ENCODE measurements around the gene PARD3. TPM values are rescaled to one million over a fixed set of nuclear protein-coding genes. Genes with fewer than 3 reads are reported as not detected.

Gene PARD3
- total and polyA plus RNA-seq, 8 donors = 25.6 to 54.5 (median 47.8) TPM

- DNase-seq = no peak
- no peak for TF ChIP-seq CTCF (IDR thresholded peaks at IDR 0.05)
- Histone ChIP-seq H3K9me3 (no peaks in the 10 kb centered on the region), H3K4me1 (no peaks in the 10 kb centered on the region), H3K36me3 (no peaks in the 10 kb centered on the region), H3K27ac (no peak overlapping the region), H3K27me3 (no peaks in the 10 kb centered on the region), H3K4me3 (no peak overlapping the region)
- intact Hi-C loops (cut with DNase I) = no loop called here
- no peak for ATAC-seq
Measured at GRCh38 chr10:34590793-34591192, 224.3 kb downstream of the PARD3 start.

- H3K4me1 ChIP-seq = peaks cover 0 to 5% of the 10 kb centered on the region in 2 donors
- no peaks in the 10 kb centered on the region for H3K36me3 ChIP-seq
- H3K27me3 ChIP-seq = no peaks in the 10 kb centered on the region
- H3K9me3 ChIP-seq = no peaks in the 10 kb centered on the region
- DNase-seq (no peak), ATAC-seq (no peak)
- intact Hi-C loops (cut with DNase I) = no loop called here
- H3K27ac ChIP-seq = no peak overlapping the region
- no peak overlapping the region for H3K4me3 ChIP-seq
- TF ChIP-seq CTCF (IDR thresholded peaks at IDR 0.05) = no peak
Measured at GRCh38 chr10:34589275-34589674, 225.8 kb downstream of the PARD3 start.

- Histone ChIP-seq H3K27me3 (no peaks in the 10 kb centered on the region), H3K9me3 (no peaks in the 10 kb centered on the region), H3K4me1 (peaks cover 0 to 9% of the 10 kb centered on the region in 2 donors), H3K27ac (no peak overlapping the region), H3K36me3 (no peaks in the 10 kb centered on the region), H3K4me3 (no peak overlapping the region)
- DNase-seq = no peak
- ATAC-seq = no peak
- intact Hi-C loops (cut with DNase I) = no loop called here
- TF ChIP-seq CTCF (IDR thresholded peaks at IDR 0.05) = no peak
Measured at GRCh38 chr10:34587680-34588019, 227.4 kb downstream of the PARD3 start.

- Histone ChIP-seq H3K9me3 (no peaks in the 10 kb centered on the region), H3K27me3 (no peaks in the 10 kb centered on the region), H3K4me3 (no peak overlapping the region), H3K36me3 (no peaks in the 10 kb centered on the region), H3K4me1 (peaks cover 0 to 9% of the 10 kb centered on the region in 2 donors), H3K27ac (no peak overlapping the region)
- no peak for DNase-seq
- intact Hi-C loops (cut with DNase I) = no loop called here
- TF ChIP-seq CTCF (IDR thresholded peaks at IDR 0.05) = no peak
- no peak for ATAC-seq
Measured at GRCh38 chr10:34587002-34587679, 228.0 kb downstream of the PARD3 start.

GRCh38 chr10:34585422-34586112 lies 229.5 kb downstream of the PARD3 start:
- H3K27me3 ChIP-seq = no peaks in the 10 kb centered on the region
- H3K4me3 ChIP-seq = no peak overlapping the region
- no peak overlapping the region for H3K27ac ChIP-seq
- no peak for TF ChIP-seq CTCF (IDR thresholded peaks at IDR 0.05)
- DNase-seq (no peak), ATAC-seq (no peak)
- no peaks in the 10 kb centered on the region for H3K36me3 ChIP-seq
- peaks cover 0 to 9% of the 10 kb centered on the region in 2 donors for H3K4me1 ChIP-seq
- intact Hi-C loops (cut with DNase I) = no loop called here
- no peaks in the 10 kb centered on the region for H3K9me3 ChIP-seq
